Cardiac muscle cell (in vitro differentiated cells and primary cell): Measurements from ENCODE around the gene UGCG. TPM values are rescaled to one million over a fixed set of nuclear protein-coding genes. Genes with fewer than 3 reads are reported as not detected.

Experiments
- DNase-seq, 2 donors: peaks; one replicate each; pipeline versions ENCODE4 v3.0.0 to v3.0.0-alpha.2; 2010 to 2017; ENCODE audit warnings: low read depth in 1 of 2, low spot score in 1 of 2
- H3K27ac ChIP-seq: fragments of 200-600 bp; sonication (generic); 2 replicates; pipeline ENCODE4 v1.5.1; 2016
- H3K27me3 ChIP-seq: fragments of 200-600 bp; sonication (generic); 2 replicates; pipeline ENCODE4 v1.6.0; 2016; ENCODE audit warnings: control low read depth
- H3K36me3 ChIP-seq: fragments of 200-600 bp; sonication (generic); 2 replicates; pipeline ENCODE4 v1.5.1; 2016; ENCODE audit warnings: control low read depth
- H3K4me1 ChIP-seq: fragments of 200-600 bp; sonication (generic); 2 replicates; pipeline ENCODE4 v1.8.1; 2017; ENCODE audit warnings: low read depth, mild to moderate bottlenecking, mixed run types
- H3K4me3 ChIP-seq: fragments of 200-600 bp; sonication (generic); 2 replicates; pipeline ENCODE4 v1.5.1; 2016; ENCODE audit warnings: mild to moderate bottlenecking
- H3K9me3 ChIP-seq: fragments of 200-600 bp; sonication (generic); 2 replicates; pipeline ENCODE4 v1.5.1; 2017; ENCODE audit warnings: low read depth, mild to moderate bottlenecking, control low read depth
- polyA plus RNA-seq: library from polyadenylated mRNA; unstranded; fragments of >200 nt; fragmentation: Nextera tagmentation; extraction: Ambion mirVana; gene quantifications from 2 replicates; pipeline ENCODE4 v1.2.1, GENCODE V29; 2016
- total RNA-seq: library from RNA; depleted of rRNA; stranded (reverse); fragments of >200 nt; gene quantifications from 2 replicates; pipeline ENCODE4 v1.2.3, GENCODE V29; 2016
- TF ChIP-seq, protein P1 (sequence below): IDR thresholded peaks from 2 replicates; pipeline ENCODE4 v1.5.1; 2012; ENCODE audit warnings: low read depth, mild to moderate bottlenecking, low read length

The UGCG gene
- total and polyA plus RNA-seq, 2 experiments from 2014 or later, result 16.4 to 18.1 TPM

DNA sequence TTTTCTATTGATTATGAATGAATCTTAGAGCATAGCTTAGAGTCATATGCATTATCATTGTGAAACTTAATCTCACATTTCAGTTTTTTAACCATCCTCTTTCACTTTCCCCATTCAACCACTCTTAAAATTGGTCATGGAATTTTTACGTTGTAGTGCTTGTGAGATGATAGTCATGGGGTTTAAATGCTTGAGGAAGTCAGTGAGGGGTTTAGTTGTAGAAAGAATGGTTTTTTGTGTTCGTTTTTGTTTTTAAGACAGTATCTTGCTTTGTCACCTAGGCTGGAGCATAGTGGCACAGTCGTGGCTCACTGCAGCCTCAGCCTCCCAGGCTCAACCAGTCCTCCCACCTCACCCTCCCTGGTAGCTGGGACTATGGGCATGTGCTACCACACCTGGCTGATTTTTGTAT is 19.6 kb downstream of the UGCG start:
- TF ChIP-seq, protein P1, sequence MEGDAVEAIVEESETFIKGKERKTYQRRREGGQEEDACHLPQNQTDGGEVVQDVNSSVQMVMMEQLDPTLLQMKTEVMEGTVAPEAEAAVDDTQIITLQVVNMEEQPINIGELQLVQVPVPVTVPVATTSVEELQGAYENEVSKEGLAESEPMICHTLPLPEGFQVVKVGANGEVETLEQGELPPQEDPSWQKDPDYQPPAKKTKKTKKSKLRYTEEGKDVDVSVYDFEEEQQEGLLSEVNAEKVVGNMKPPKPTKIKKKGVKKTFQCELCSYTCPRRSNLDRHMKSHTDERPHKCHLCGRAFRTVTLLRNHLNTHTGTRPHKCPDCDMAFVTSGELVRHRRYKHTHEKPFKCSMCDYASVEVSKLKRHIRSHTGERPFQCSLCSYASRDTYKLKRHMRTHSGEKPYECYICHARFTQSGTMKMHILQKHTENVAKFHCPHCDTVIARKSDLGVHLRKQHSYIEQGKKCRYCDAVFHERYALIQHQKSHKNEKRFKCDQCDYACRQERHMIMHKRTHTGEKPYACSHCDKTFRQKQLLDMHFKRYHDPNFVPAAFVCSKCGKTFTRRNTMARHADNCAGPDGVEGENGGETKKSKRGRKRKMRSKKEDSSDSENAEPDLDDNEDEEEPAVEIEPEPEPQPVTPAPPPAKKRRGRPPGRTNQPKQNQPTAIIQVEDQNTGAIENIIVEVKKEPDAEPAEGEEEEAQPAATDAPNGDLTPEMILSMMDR, result no peak
- Histone ChIP-seq H3K27me3 (no peaks in the 10 kb centered on the region), H3K36me3 (peaks cover 10% of the 10 kb centered on the region), H3K27ac (no peak overlapping the region), H3K4me3 (no peak overlapping the region), H3K9me3 (no peaks in the 10 kb centered on the region), H3K4me1 (no peaks in the 10 kb centered on the region)
- no peak for DNase-seq

DNA sequence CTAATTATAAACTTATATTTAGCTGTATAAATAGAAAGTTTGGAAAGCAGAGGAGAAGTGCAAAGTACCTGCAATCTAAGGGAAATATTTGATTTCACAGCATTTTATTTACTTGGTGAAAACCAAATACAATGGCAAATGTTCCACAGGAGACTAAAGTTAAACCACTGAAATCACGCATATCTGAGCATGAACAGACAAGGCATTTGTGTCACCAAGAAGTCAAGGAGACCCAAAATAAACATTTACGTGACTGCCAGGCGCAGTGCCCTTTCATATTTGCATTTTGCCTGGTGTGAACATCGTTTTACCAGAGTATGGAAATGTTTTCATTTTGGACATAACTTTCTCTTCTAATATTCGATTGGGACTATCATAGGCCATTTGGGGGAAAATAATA is 20.6 kb downstream of the UGCG start:
- Histone ChIP-seq H3K36me3 (peaks cover 10% of the 10 kb centered on the region), H3K27me3 (no peaks in the 10 kb centered on the region), H3K27ac (no peak overlapping the region), H3K4me3 (no peak overlapping the region), H3K9me3 (no peaks in the 10 kb centered on the region), H3K4me1 (no peaks in the 10 kb centered on the region)
- TF ChIP-seq, protein P1, result no peak
- no peak for DNase-seq

DNA sequence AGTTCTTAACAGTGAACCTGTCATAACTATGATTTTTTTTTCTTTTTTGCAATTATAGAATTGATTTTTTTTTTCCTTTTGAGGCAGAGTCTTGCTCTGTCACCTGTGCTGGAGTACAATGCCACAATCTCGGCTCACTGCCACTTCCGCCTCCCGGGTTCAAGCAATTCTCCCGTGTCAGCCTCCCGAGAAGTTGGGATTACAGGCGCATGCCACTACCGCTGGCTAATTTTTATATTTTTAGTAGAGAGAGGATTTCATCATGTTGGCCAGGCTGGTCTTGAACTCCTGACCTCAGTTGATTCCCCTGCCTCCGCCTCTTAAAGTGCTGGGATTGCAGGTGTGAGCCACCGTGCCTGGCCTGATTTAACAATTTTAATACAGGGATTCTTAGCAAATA is 21.4 kb downstream of the UGCG start:
- no peak overlapping the region for H3K27ac ChIP-seq
- H3K4me1 ChIP-seq, result no peaks in the 10 kb centered on the region
- TF ChIP-seq, protein P1, result no peak
- H3K27me3 ChIP-seq, result no peaks in the 10 kb centered on the region
- DNase-seq, result no peak
- peaks cover 10% of the 10 kb centered on the region for H3K36me3 ChIP-seq
- H3K4me3 ChIP-seq, result no peak overlapping the region
- no peaks in the 10 kb centered on the region for H3K9me3 ChIP-seq

DNA sequence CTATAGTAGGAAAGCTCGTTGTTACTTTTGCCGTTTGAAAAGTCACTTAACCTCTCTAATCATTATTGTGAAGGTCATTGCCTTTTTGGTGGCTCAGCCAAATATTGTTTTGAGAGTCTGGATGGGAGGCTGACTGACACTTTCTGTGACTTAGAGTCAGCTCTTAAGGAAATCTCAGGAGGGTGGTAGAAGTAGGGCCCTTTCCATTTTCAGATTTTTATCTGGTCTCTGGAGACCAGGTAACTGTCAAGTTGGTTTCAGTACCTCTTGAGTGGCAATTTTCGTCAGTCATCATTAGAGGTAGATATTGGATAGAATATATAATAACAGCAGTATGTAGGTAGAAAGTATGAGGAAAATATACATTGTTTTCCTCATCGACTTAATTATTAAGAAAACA is 23.3 kb downstream of the UGCG start:
- peaks cover 10% of the 10 kb centered on the region for H3K36me3 ChIP-seq
- no peak for DNase-seq
- TF ChIP-seq, protein P1, result no peak

DNA sequence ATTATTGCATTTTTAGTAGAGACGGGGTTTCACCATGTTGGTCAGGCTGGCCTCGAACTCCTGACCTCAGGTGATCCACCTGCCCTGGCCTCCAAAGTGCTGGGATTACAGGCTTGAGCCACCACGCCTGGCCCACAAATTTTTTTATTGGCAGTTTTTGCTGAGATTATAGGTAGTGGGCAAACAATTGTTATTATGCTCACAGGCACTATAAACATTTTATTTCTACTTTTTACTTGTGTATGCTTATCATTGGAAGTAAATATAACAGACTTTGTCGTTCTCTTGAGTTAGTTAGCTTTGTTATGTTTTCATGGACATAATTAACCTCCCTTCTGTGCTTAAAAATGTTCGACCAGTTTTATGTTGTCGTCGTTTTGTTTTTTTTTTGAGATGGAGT is 23.9 kb downstream of the UGCG start:
- Histone ChIP-seq H3K36me3 (peaks cover 10% of the 10 kb centered on the region), H3K9me3 (no peaks in the 10 kb centered on the region), H3K4me3 (no peak overlapping the region), H3K27ac (no peak overlapping the region), H3K4me1 (no peaks in the 10 kb centered on the region), H3K27me3 (no peaks in the 10 kb centered on the region)
- DNase-seq, result no peak
- TF ChIP-seq, protein P1, result no peak

More for the DNA sequence above, 23.3 kb downstream of the UGCG start:
- H3K4me3 ChIP-seq, result no peak overlapping the region
- no peak overlapping the region for H3K27ac ChIP-seq
- H3K9me3 ChIP-seq, result no peaks in the 10 kb centered on the region
- no peaks in the 10 kb centered on the region for H3K27me3 ChIP-seq
- no peaks in the 10 kb centered on the region for H3K4me1 ChIP-seq
